A673 (cell line): ENCODE measurements around the gene FRMD4B.

Experiments used
- CTCF ChIP-seq: fragments of 300-800, 200-600 bp; sonication (generic); conservative IDR thresholded peaks from 2 replicates; pipeline ENCODE4 v1.5.1; 2017; ENCODE audit warnings: low read depth, mild to moderate bottlenecking, antibody characterized with exemption, low read length, moderate library complexity, mixed read lengths
- EZH2 ChIP-seq: fragments of 200-600 bp; sonication (generic); IDR thresholded peaks from 2 replicates; pipeline ENCODE4 v1.6.1; 2017; ENCODE audit warnings: borderline replicate concordance, low read depth, mild to moderate bottlenecking, mixed read lengths, antibody characterized with exemption, low read length; ENCODE audit not compliant: poor library complexity, severe bottlenecking

GRCh38 chr3:69142090-69142489 lies 243.8 kb downstream of the FRMD4B start:
- no peak for TF ChIP-seq CTCF
- TF ChIP-seq EZH2: no peak
